HepG2 (cell line): Measurements from ENCODE around the gene CHTF8. TPM values are rescaled to one million over a fixed set of nuclear protein-coding genes. Genes with fewer than 3 reads are reported as not detected.

Source experiments
- ARNT2 ChIP-seq: sonication (generic); formaldehyde crosslinking; IDR thresholded peaks from 2 replicates; pipeline ENCODE4 v1.8.0; 2022; ENCODE audit warnings: mild to moderate bottlenecking, low read depth, missing genetic modification reagents, moderate library complexity
- ELF1 ChIP-seq: sonication (generic); formaldehyde crosslinking; IDR thresholded peaks from 2 replicates; pipeline ENCODE4 v1.4.0; 2020; ENCODE audit warnings: missing genetic modification reagents
- FLYWCH1 ChIP-seq: sonication (generic); formaldehyde crosslinking; IDR thresholded peaks from 2 replicates; pipeline ENCODE4 v1.8.1; 2023; ENCODE audit warnings: mild to moderate bottlenecking, missing genetic modification reagents
- JARID2 ChIP-seq: sonication (generic); formaldehyde crosslinking; IDR thresholded peaks from 2 replicates; pipeline ENCODE4 v1.8.1; 2023; ENCODE audit warnings: missing genetic modification reagents, inconsistent platforms; ENCODE audit not compliant: insufficient replicate concordance
- JUN ChIP-seq: sonication (generic); formaldehyde crosslinking; IDR thresholded peaks from 2 replicates; pipeline ENCODE4 v1.4.0; 2020; ENCODE audit warnings: mild to moderate bottlenecking, missing genetic modification reagents
- KAT8 ChIP-seq: IDR thresholded peaks from 2 replicates; pipeline ENCODE4 v1.6.1; 2016; ENCODE audit warnings: missing genetic modification reagents, missing compliant biosample characterization
- KDM3A ChIP-seq: IDR thresholded peaks from 2 replicates; pipeline ENCODE4 v1.6.1; 2018; ENCODE audit warnings: low read depth, missing compliant biosample characterization
- RFXAP ChIP-seq: sonication (generic); formaldehyde crosslinking; IDR thresholded peaks from 2 replicates; pipeline ENCODE4 v1.4.0; 2020; ENCODE audit warnings: missing genetic modification reagents, borderline replicate concordance
- SOX5 ChIP-seq: IDR thresholded peaks from 2 replicates; pipeline ENCODE4 v1.6.1; 2016; ENCODE audit warnings: borderline replicate concordance
- TBL1XR1 ChIP-seq: fragments of 150-350 bp; IDR thresholded peaks from 2 replicates; pipeline ENCODE4 v1.6.1; 2014; ENCODE audit warnings: borderline replicate concordance, low read length; ENCODE audit not compliant: partially characterized antibody
- TOPORS ChIP-seq: sonication (generic); formaldehyde crosslinking; IDR thresholded peaks from 2 replicates; pipeline ENCODE4 v1.8.0; 2023; ENCODE audit warnings: mild to moderate bottlenecking, missing genetic modification reagents
- U2AF1 ChIP-seq: fragments of 200-400 bp; formaldehyde crosslinking; optimal IDR thresholded peaks from 2 replicates; pipeline ENCODE3; 2017; ENCODE audit warnings: mild to moderate bottlenecking, low read depth, low read length
- ZBTB38 ChIP-seq: sonication (generic); formaldehyde crosslinking; IDR thresholded peaks from 2 replicates; pipeline ENCODE4 v1.5.1; 2020; ENCODE audit warnings: mild to moderate bottlenecking, missing genetic modification reagents
- ZFP36 ChIP-seq: fragments of 150-350 bp; IDR thresholded peaks from 2 replicates; pipeline ENCODE4 v1.6.1; 2018; ENCODE audit warnings: borderline replicate concordance, low read length, low read depth; ENCODE audit not compliant: partially characterized antibody
- ZFX ChIP-seq: sonication (generic); formaldehyde crosslinking; IDR thresholded peaks from 2 replicates; pipeline ENCODE4 v1.4.0; 2020; ENCODE audit warnings: mild to moderate bottlenecking, low read depth, missing genetic modification reagents, moderate library complexity
- ZFY ChIP-seq: sonication (generic); formaldehyde crosslinking; IDR thresholded peaks from 2 replicates; pipeline ENCODE4 v1.4.0; 2020; ENCODE audit warnings: missing genetic modification reagents
- ZKSCAN5 ChIP-seq: sonication (generic); formaldehyde crosslinking; IDR thresholded peaks from 2 replicates; pipeline ENCODE4 v1.5.1; 2020; ENCODE audit warnings: mild to moderate bottlenecking, missing genetic modification reagents
- ZNF616 ChIP-seq: sonication (generic); formaldehyde crosslinking; IDR thresholded peaks from 2 replicates; pipeline ENCODE4 v1.5.0; 2020; ENCODE audit warnings: low read depth, mild to moderate bottlenecking, missing genetic modification reagents
- ZNF672 ChIP-seq: sonication (generic); formaldehyde crosslinking; IDR thresholded peaks from 2 replicates; pipeline ENCODE4 v1.8.1; 2022; ENCODE audit warnings: missing genetic modification reagents
- ZNF788 ChIP-seq: sonication (generic); formaldehyde crosslinking; IDR thresholded peaks from 2 replicates; pipeline ENCODE4 v1.5.0; 2020; ENCODE audit warnings: mild to moderate bottlenecking, missing genetic modification reagents, borderline replicate concordance
- ZSCAN25 ChIP-seq: sonication (generic); formaldehyde crosslinking; IDR thresholded peaks from 2 replicates; pipeline ENCODE4 v1.8.0; 2022; ENCODE audit warnings: mild to moderate bottlenecking, missing genetic modification reagents
- polyA plus RNA-seq, 8 experiments: library from polyadenylated mRNA; depleted of rRNA in 3 of 8; stranded (reverse) in 7 of 8; unstranded in 1 of 8; fragments of >200 nt; fragmentation: Illumina TruSeq in 4 of 8; extraction: Trizol in 4 of 8; gene quantifications; 2 replicates each; pipeline versions ENCODE4 v1.2.1 to v1.2.3, GENCODE V29; 2011 to 2016; ENCODE audit warnings: low read depth in 4 of 8, missing spikeins in 1 of 8, mixed read lengths in 1 of 8; ENCODE audit not compliant: insufficient read depth in 1 of 8
- total RNA-seq, 5 experiments: library from RNA; depleted of rRNA; stranded (reverse); fragments of >200 nt; fragmentation: Illumina TruSeq; extraction: Trizol; gene quantifications; 2 replicates each; pipeline ENCODE4 v1.2.3, GENCODE V29; 2016; ENCODE audit warnings: low read depth in 1 of 5
- TF ChIP-seq, protein P1 (sequence below): sonication (generic); formaldehyde crosslinking; IDR thresholded peaks from 2 replicates; pipeline ENCODE4 v1.4.0; 2020; ENCODE audit warnings: missing genetic modification reagents, borderline replicate concordance
- TF ChIP-seq, protein P2 (sequence below): sonication (generic); formaldehyde crosslinking; IDR thresholded peaks from 2 replicates; pipeline ENCODE4 v1.4.0; 2020; ENCODE audit warnings: missing genetic modification reagents, borderline replicate concordance

The CHTF8 gene
- total and polyA plus RNA-seq, 2 of the 13 experiments (the other 11 are each of a cell fraction or from before 2014, with no cell fraction given) = 37.2 to 67.5 TPM

DNA sequence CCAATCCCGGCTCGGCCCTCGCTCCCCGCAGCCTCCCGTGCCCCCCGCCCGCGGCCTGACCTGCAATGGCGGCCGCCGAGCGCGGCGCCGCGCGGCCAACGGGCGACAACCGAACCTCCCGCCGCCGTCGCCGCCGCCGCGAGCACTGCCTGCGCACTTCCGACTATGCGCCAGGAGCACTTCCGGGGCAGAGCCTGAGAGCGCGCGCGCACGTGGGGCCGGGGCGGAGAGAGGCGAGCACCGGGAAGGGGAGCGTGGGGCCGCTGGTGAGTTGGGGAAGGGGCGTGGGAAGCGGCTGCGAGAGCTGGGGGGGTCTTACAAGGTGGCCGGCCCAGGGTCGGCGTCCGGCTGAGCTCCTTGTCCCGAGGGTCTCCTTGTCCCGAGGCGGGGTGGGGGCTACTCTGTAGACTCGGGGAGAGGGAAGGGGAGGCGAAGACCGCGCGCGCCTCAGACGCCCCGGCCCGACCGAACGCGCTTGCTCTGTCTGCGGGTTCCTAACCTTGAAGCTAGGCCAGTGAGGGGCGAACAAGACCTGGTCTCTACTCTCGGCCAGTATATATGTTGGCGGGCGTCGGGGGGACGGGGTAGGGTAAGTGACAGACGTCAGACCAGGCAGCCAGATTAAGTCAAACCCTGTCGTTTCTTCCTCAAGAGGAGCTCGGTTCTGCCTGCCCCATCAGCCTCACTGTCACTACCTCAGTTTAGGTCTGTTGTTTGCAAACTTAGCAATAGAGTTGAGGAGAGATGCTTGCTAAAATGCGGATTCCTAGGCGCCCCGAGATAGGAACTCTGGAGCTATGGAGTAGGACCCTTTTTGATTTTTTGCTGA lies at the start of gene CHTF8, which contains the start of gene UTP4 (continued):
- TF ChIP-seq ZBTB38 (CRISPR knock-in tag) = peak; percentile 83
- TF ChIP-seq TOPORS (CRISPR knock-in tag) = peak; percentile 42; the same call in 1 of the 2 replicates
- TF ChIP-seq ZNF616 = no peak; the same call in 1 of the 2 replicates
- TF ChIP-seq FLYWCH1 (CRISPR knock-in tag) = no peak
- TF ChIP-seq ZNF788 = peak; percentile 83
- peak; percentile 71; the same call in 1 of the 2 replicates for TF ChIP-seq RFXAP
- no peak for TF ChIP-seq ZFP36
- TF ChIP-seq KDM3A (CRISPR knock-in tag) = no peak
- peak; percentile 87 for TF ChIP-seq ZFY (CRISPR knock-in tag)
- no peak for TF ChIP-seq TBL1XR1
- TF ChIP-seq ZNF672 (CRISPR knock-in tag) = peak; percentile 68; the same call in 1 of the 2 replicates
- TF ChIP-seq, protein P1, sequence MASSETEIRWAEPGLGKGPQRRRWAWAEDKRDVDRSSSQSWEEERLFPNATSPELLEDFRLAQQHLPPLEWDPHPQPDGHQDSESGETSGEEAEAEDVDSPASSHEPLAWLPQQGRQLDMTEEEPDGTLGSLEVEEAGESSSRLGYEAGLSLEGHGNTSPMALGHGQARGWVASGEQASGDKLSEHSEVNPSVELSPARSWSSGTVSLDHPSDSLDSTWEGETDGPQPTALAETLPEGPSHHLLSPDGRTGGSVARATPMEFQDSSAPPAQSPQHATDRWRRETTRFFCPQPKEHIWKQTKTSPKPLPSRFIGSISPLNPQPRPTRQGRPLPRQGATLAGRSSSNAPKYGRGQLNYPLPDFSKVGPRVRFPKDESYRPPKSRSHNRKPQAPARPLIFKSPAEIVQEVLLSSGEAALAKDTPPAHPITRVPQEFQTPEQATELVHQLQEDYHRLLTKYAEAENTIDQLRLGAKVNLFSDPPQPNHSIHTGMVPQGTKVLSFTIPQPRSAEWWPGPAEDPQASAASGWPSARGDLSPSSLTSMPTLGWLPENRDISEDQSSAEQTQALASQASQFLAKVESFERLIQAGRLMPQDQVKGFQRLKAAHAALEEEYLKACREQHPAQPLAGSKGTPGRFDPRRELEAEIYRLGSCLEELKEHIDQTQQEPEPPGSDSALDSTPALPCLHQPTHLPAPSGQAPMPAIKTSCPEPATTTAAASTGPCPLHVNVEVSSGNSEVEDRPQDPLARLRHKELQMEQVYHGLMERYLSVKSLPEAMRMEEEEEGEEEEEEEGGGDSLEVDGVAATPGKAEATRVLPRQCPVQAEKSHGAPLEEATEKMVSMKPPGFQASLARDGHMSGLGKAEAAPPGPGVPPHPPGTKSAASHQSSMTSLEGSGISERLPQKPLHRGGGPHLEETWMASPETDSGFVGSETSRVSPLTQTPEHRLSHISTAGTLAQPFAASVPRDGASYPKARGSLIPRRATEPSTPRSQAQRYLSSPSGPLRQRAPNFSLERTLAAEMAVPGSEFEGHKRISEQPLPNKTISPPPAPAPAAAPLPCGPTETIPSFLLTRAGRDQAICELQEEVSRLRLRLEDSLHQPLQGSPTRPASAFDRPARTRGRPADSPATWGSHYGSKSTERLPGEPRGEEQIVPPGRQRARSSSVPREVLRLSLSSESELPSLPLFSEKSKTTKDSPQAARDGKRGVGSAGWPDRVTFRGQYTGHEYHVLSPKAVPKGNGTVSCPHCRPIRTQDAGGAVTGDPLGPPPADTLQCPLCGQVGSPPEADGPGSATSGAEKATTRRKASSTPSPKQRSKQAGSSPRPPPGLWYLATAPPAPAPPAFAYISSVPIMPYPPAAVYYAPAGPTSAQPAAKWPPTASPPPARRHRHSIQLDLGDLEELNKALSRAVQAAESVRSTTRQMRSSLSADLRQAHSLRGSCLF = 0 out of 2 replicates have a peak, but pooled peaks have one; percentile 39
- TF ChIP-seq ELF1 (CRISPR knock-in tag) = peak; percentile 91
- 0 out of 2 replicates have a peak, but pooled peaks have one; percentile 30 for TF ChIP-seq JUN (CRISPR knock-in tag)
- TF ChIP-seq ZSCAN25 (CRISPR knock-in tag) = 0 out of 2 replicates have a peak, but pooled peaks have one; percentile 14
- TF ChIP-seq SOX5 = no peak
- no peak for TF ChIP-seq U2AF1
- TF ChIP-seq, protein P2, sequence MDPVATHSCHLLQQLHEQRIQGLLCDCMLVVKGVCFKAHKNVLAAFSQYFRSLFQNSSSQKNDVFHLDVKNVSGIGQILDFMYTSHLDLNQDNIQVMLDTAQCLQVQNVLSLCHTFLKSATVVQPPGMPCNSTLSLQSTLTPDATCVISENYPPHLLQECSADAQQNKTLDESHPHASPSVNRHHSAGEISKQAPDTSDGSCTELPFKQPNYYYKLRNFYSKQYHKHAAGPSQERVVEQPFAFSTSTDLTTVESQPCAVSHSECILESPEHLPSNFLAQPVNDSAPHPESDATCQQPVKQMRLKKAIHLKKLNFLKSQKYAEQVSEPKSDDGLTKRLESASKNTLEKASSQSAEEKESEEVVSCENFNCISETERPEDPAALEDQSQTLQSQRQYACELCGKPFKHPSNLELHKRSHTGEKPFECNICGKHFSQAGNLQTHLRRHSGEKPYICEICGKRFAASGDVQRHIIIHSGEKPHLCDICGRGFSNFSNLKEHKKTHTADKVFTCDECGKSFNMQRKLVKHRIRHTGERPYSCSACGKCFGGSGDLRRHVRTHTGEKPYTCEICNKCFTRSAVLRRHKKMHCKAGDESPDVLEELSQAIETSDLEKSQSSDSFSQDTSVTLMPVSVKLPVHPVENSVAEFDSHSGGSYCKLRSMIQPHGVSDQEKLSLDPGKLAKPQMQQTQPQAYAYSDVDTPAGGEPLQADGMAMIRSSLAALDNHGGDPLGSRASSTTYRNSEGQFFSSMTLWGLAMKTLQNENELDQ (CRISPR knock-in tag) = peak; percentile 49; the same call in 1 of the 2 replicates
- peak; percentile 86 for TF ChIP-seq ARNT2 (CRISPR knock-in tag)
- 0 out of 2 replicates have a peak, but pooled peaks have one; percentile 15 for TF ChIP-seq ZKSCAN5 (CRISPR knock-in tag)
- peak; percentile 76; the same call in 1 of the 2 replicates for TF ChIP-seq KAT8
- TF ChIP-seq ZFX (CRISPR knock-in tag) = peak; percentile 88
- TF ChIP-seq JARID2 (CRISPR knock-in tag) = no peak
